Uterus (tissue), 4 donors: ENCODE results near the gene FOXA3. TPM values are rescaled to one million over a fixed set of nuclear protein-coding genes. Genes with fewer than 3 reads are reported as not detected.
A peak's percentile ranks its signal among the peaks of the same experiment; 100 is the strongest.
"Not testable (repeated sequence)": the region's sequence is repeated elsewhere in the genome, so short reads cannot be mapped to it uniquely, and the experiment has no call there.

Experiments used
- DNase-seq, 2 donors: peaks; one replicate each; pipeline ENCODE4 v3.0.0-alpha.2; 2019 to 2020
- H3K27ac ChIP-seq, 2 donors: fragments of 200-600 bp; sonication (generic); 1 replicate in 1 of 2; 2 replicates in 1 of 2; pipeline ENCODE4 v1.5.1; 2016 to 2018
- H3K27me3 ChIP-seq, 2 donors: fragments of 200-600 bp; sonication (generic); one replicate each; pipeline ENCODE4 v1.5.1; 2018 to 2019; ENCODE audit warnings: control low read depth in 1 of 2
- H3K36me3 ChIP-seq, 2 donors: fragments of 200-600 bp; sonication (generic); one replicate each; pipeline ENCODE4 v1.5.1; 2019; ENCODE audit warnings: control low read depth in 1 of 2
- H3K4me1 ChIP-seq, 2 donors: fragments of 200-600 bp; sonication (generic); one replicate each; pipeline ENCODE4 v1.5.1; 2018 to 2019; ENCODE audit warnings: control low read depth in 1 of 2
- H3K4me3 ChIP-seq, 2 donors: fragments of 200-600 bp; sonication (generic); 1 replicate in 1 of 2; 2 replicates in 1 of 2; pipeline ENCODE4 v1.5.1; 2018 to 2019; ENCODE audit warnings: mild to moderate bottlenecking in 1 of 2
- H3K9me3 ChIP-seq, 2 donors: fragments of 200-600 bp; sonication (generic); one replicate each; pipeline ENCODE4 v1.5.1; 2019; ENCODE audit warnings: control low read depth in 1 of 2
- POLR2A ChIP-seq, 2 donors: fragments of 450-650 bp; IDR thresholded peaks; one replicate each; pipeline ENCODE4 v1.6.1; 2016; ENCODE audit warnings: antibody characterized with exemption in 2 of 2, mild to moderate bottlenecking in 1 of 2, moderate library complexity in 1 of 2
- intact Hi-C: fragments of 100-400 bp; cut with DNase I; formaldehyde crosslinking; loops from one replicate; pipeline ENCODE4 v1.15.1; 2023; ENCODE audit warnings: low total_unique reads
- total RNA-seq, 4 donors: library from RNA; depleted of rRNA in 3 of 4; stranded (reverse); fragments of >200 nt in 3 of 4; gene quantifications; one replicate each; pipeline versions ENCODE4 v1.1.0 to v1.2.4, GENCODE V29; 2014 to 2023
- TF ChIP-seq, protein P1 (sequence below), 4 experiments: fragments of 200-600 bp in 2 of 4; fragments of 450-650 bp in 2 of 4; sonication (generic) in 2 of 4; IDR thresholded peaks; one replicate each; pipeline ENCODE4 v1.5.1; 2016 to 2019; ENCODE audit warnings: antibody characterized with exemption in 4 of 4, mild to moderate bottlenecking in 2 of 4, moderate library complexity in 1 of 4
- donor health status: DM: yes; HTN: yes; CAD: no.

Gene FOXA3
- total RNA-seq, 4 donors from 2014 or later: not detected

- peaks cover 7 to 30% of the 10 kb centered on the region in 2 donors for H3K4me1 ChIP-seq
- peak; percentile 60 to 72 for DNase-seq
- intact Hi-C loops: no loop called here
- no peaks in the 10 kb centered on the region for H3K9me3 ChIP-seq
- no peaks in the 10 kb centered on the region for H3K27me3 ChIP-seq
- peak overlapping the region; percentile 49 to 74 for H3K4me3 ChIP-seq
- peak overlapping the region; percentile 96 for H3K27ac ChIP-seq
- H3K36me3 ChIP-seq: no peaks in the 10 kb centered on the region
- no peak for TF ChIP-seq POLR2A (IDR thresholded peaks at IDR 0.05)
- TF ChIP-seq, protein P1, sequence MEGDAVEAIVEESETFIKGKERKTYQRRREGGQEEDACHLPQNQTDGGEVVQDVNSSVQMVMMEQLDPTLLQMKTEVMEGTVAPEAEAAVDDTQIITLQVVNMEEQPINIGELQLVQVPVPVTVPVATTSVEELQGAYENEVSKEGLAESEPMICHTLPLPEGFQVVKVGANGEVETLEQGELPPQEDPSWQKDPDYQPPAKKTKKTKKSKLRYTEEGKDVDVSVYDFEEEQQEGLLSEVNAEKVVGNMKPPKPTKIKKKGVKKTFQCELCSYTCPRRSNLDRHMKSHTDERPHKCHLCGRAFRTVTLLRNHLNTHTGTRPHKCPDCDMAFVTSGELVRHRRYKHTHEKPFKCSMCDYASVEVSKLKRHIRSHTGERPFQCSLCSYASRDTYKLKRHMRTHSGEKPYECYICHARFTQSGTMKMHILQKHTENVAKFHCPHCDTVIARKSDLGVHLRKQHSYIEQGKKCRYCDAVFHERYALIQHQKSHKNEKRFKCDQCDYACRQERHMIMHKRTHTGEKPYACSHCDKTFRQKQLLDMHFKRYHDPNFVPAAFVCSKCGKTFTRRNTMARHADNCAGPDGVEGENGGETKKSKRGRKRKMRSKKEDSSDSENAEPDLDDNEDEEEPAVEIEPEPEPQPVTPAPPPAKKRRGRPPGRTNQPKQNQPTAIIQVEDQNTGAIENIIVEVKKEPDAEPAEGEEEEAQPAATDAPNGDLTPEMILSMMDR (IDR thresholded peaks at IDR 0.05): no peak
Measured at GRCh38 chr19:45887200-45887710, 23.1 kb downstream of the FOXA3 start.

- TF ChIP-seq POLR2A (IDR thresholded peaks at IDR 0.05): no peak
- TF ChIP-seq, protein P1 (IDR thresholded peaks at IDR 0.05): no peak
- peak overlapping the region in 1 of 2 donors; percentile 8 for H3K27ac ChIP-seq
- no peak overlapping the region for H3K4me3 ChIP-seq
- peaks cover 0 to 12% of the 10 kb centered on the region in 2 donors for H3K4me1 ChIP-seq
- H3K36me3 ChIP-seq: no peaks in the 10 kb centered on the region
- no peak for DNase-seq
- H3K9me3 ChIP-seq: no peaks in the 10 kb centered on the region
- H3K27me3 ChIP-seq: no peaks in the 10 kb centered on the region
- intact Hi-C loops: no loop called here
Measured at GRCh38 chr19:45889210-45889885, 25.2 kb downstream of the FOXA3 start.

DNA sequence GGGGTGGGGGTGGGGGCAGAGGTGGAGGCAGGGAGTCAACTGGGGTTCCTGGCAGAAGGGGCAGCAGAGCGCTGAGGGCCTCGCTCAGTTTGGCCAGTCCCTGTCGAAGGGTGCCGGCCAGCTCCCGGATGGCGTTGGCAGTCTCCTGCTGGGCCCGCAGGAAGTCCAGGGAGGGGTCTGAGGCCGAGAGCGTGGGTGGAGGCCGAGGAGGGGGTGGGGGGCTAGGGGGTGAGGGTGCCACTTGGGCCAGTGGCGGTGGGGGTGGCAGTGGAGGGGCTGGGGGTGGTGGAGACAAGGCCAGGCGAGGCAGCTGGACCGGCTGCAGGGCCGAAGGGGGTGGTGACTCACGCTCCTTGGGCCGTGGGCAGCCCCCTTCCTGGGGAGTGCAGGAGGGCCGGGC lies 26.8 kb downstream of the FOXA3 start:
- intact Hi-C loops: no loop called here
- no peaks in the 10 kb centered on the region for H3K36me3 ChIP-seq
- H3K27me3 ChIP-seq: no peaks in the 10 kb centered on the region
- H3K27ac ChIP-seq: no peak overlapping the region
- DNase-seq: no peak
- no peak overlapping the region for H3K4me3 ChIP-seq
- TF ChIP-seq, protein P1 (IDR thresholded peaks at IDR 0.05): no peak
- TF ChIP-seq POLR2A (IDR thresholded peaks at IDR 0.05): no peak
- no peaks in the 10 kb centered on the region for H3K4me1 ChIP-seq
- no peaks in the 10 kb centered on the region for H3K9me3 ChIP-seq

- H3K4me1 ChIP-seq: no peaks in the 10 kb centered on the region
- no peaks in the 10 kb centered on the region for H3K9me3 ChIP-seq
- H3K27me3 ChIP-seq: no peaks in the 10 kb centered on the region
- H3K36me3 ChIP-seq: no peaks in the 10 kb centered on the region
- no peak for TF ChIP-seq POLR2A (IDR thresholded peaks at IDR 0.05)
- TF ChIP-seq, protein P1 (IDR thresholded peaks at IDR 0.05): no peak
- intact Hi-C loops: no loop called here
- peak in 1 of 2 donors; percentile 24 for DNase-seq
- no peak overlapping the region for H3K4me3 ChIP-seq
- H3K27ac ChIP-seq: no peak overlapping the region
Measured at GRCh38 chr19:45895519-45895972, 31.4 kb downstream of the FOXA3 start.

DNA sequence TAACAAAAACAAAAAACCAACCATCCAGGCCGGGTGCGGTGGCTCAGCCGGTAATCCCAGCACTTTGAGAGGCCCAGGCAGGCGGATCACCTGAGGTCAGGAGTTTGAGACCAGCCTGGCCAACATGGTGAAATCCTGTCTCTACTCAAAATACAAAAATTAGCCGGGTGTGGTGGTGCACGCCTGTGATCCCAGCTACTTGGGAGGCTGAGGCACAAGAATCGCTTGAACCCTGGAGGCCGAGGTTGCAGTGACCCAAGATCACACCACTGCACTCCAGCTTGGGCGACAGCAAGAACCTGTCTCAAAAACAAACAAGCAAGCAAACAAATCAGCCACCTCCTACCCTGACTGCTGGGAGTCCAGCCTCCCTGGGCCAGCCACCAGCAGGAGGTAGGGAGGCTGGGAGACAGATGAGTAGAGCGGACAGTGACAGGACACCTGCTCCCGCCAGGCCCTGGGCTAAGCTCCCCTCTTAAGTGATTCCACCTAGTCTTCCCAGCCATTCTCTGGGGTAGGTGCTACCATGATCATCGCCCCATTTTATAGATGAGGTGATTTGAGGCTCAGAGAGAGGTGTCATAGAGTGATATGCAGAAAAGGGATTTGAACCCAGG lies 32.0 kb downstream of the FOXA3 start:
- H3K27me3 ChIP-seq, DNase-seq, H3K9me3 ChIP-seq, H3K4me1 ChIP-seq, intact Hi-C loops, H3K36me3 ChIP-seq, H3K27ac ChIP-seq, H3K4me3 ChIP-seq: not testable (repeated sequence)
